ENCODE data around the gene GPR3. TPM values are rescaled to one million over a fixed set of nuclear protein-coding genes. Genes with fewer than 3 reads are reported as not detected.
A peak's percentile ranks its signal among the peaks of the same experiment; 100 is the strongest.

The GPR3 gene, protein sequence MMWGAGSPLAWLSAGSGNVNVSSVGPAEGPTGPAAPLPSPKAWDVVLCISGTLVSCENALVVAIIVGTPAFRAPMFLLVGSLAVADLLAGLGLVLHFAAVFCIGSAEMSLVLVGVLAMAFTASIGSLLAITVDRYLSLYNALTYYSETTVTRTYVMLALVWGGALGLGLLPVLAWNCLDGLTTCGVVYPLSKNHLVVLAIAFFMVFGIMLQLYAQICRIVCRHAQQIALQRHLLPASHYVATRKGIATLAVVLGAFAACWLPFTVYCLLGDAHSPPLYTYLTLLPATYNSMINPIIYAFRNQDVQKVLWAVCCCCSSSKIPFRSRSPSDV
- total RNA-seq, result not detected
- long read RNA-seq, result 0 reads

DNA sequence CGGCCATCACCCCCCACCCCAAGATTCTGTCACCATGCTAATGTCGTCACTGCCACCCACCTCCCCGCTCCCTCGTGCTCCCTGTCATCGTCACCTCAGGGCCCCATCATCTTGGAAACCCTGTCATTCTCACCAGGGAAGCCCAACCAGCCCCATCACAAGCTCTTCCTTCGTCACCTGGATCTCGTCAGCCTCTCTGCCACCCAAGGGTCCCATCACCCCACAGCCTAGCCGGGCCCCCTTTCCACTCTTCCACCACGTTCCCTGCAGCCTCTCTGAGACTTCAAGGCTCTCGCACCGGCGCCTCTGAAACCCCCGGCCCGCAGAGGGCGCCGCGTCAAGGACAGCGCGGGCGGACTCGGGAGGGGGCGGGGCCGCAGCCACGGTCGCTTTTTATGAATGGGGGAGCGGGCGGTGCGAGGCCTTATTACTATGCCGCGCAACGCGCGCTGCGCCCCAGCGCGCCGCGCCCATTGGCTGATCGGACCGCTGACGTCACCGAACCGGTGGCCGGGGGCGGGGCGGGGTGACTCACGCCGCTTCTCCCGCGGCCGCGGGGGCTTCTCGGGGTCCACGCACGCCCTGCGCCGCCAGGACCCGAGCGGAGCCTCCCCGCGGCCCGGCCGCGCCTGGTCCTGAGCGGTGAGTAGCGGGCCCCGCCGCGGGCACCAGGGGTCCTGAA lies at the start of gene GPR3:
TSS of gene GPR3 (plus strand) at position 527 of the 682 bp plus-strand sequence. CDS start 1,177 bp downstream, outside the sequence.
- ATAC-seq (peak; percentile 91), DNase-seq (ENCODE audit: missing footprints) (peak; percentile 96)
- intact Hi-C loops (cut with DNase I), result loop anchor here (1.0 to 5.0 kb wide), 2 partner anchors 26 to 35 kb away; partner anchors contain the start of gene MAP3K6

GRCh38 chr1:27342778-27343638 lies 49.4 kb upstream of the GPR3 start:
- DNase-seq (ENCODE audit: missing footprints) (peak; percentile 82), ATAC-seq (peak; percentile 37)
- intact Hi-C loops (cut with DNase I), result no loop called here

- DNase-seq (ENCODE audit: missing footprints) (no peak), ATAC-seq (no peak)
- intact Hi-C loops (cut with DNase I), result no loop called here
Observed at GRCh38 chr1:27343639-27344025, 48.8 kb upstream of the GPR3 start.

GRCh38 chr1:27345272-27345671 lies 47.1 kb upstream of the GPR3 start:
- intact Hi-C loops (cut with DNase I), result no loop called here

DNA sequence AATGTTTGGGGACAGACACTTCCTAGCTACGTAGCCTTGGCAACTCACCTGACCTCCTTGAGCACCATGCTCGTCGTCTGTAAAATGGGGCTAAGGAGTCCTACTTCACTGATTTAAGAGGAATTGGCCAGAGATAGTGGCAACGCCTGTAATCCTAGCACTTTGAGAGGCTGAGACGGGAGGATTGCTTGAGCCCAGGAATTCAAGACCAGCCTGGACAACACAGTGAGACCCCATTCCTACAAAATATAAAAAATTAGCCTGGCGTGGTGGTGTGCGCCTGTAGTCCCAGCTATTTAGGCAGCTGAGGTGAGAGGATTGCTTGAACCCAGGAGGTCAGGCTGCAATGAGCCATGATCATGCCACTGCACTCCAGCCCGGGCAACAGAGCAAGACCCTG lies 46.1 kb upstream of the GPR3 start:
- intact Hi-C loops (cut with DNase I), result no loop called here
- DNase-seq (ENCODE audit: missing footprints), result peak; percentile 20
- no peak for ATAC-seq

More at GRCh38 chr1:27345272-27345671, 47.1 kb upstream of the GPR3 start:
- DNase-seq (ENCODE audit: missing footprints), result peak; percentile 48
- ATAC-seq, result no peak

DNA sequence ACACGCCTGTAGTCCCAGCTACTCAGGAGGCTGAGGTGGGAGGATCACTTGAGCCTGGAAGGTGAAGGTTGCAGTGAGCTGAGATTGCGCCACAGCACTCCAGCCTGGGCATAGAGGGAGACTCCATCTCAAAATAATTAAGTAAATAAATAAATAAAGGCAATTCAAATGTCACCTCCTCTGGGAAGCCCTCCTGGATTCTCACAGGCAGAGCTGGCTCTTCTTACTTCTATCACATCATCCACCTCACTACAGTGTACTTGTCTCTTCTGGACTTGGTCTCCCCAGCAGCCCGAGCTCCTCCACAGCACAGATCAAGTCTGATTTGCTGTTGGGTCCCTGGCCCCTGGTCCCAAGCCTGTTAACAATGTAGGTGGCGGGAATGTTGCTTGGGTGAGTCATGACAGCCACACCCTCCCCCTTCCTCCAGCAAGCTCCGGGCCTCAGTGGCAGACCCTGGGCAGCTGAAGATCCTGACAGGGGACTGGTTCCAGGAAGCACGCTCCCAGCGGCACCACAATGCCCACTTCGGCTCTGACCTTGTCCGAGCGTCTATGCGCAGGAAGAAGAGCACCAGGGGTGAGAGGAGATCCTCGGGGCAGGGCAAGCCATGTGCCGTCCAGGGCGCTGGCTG lies 45.3 kb upstream of the GPR3 start:
- ATAC-seq (no peak), DNase-seq (ENCODE audit: missing footprints) (peak; percentile 27)
- intact Hi-C loops (cut with DNase I), result no loop called here

- intact Hi-C loops (cut with DNase I), result no loop called here
- DNase-seq (ENCODE audit: missing footprints) (peak; percentile 65), ATAC-seq (peak; percentile 32)
Observed at GRCh38 chr1:27348861-27349783, 43.3 kb upstream of the GPR3 start.

DNA sequence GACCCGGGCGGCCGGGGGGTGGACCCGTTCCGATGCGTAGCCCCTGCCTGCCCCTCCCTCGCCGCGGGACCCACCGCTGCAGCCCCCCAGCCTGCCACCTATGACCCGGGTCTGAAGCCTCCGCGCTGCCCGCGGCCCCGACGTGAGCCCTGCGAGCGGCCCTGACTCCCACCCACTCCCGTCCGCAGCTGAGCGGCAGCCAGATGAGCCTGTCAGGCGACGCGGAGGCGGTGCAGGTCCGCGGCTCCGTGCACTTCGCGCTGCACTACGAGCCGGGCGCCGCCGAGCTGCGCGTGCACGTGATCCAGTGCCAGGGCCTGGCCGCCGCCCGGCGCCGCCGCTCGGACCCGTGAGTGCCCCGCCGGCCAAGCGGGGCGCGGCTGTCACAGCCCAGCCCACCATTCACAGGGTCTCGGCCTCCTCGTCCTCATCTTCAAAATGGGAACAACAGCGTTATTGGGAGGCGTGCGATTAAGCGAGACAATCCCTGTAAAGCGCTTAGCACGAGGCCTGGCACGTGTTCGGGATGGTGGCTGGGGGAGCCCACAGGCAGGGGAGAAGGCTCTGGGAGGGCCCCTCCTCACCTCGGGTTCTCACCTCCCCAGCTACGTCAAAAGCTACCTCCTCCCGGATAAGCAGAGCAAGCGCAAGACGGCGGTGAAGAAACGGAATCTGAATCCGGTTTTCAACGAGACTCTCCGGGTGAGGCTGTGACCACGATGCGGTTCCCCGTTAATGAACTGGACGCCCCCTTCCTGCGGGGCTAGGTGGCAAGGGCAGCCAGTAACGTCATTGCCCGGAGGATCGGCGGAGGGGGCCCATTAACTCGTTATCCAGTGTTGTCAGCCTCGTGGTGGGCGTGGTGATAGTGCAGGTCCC lies 42.4 kb upstream of the GPR3 start:
- DNase-seq (ENCODE audit: missing footprints) (peak; percentile 85), ATAC-seq (peak; percentile 69)
- intact Hi-C loops (cut with DNase I), result no loop called here

- intact Hi-C loops (cut with DNase I), result no loop called here
- DNase-seq (ENCODE audit: missing footprints) (peak; percentile 86), ATAC-seq (peak; percentile 45)
Observed at GRCh38 chr1:27350663-27351540, 41.5 kb upstream of the GPR3 start.

DNA sequence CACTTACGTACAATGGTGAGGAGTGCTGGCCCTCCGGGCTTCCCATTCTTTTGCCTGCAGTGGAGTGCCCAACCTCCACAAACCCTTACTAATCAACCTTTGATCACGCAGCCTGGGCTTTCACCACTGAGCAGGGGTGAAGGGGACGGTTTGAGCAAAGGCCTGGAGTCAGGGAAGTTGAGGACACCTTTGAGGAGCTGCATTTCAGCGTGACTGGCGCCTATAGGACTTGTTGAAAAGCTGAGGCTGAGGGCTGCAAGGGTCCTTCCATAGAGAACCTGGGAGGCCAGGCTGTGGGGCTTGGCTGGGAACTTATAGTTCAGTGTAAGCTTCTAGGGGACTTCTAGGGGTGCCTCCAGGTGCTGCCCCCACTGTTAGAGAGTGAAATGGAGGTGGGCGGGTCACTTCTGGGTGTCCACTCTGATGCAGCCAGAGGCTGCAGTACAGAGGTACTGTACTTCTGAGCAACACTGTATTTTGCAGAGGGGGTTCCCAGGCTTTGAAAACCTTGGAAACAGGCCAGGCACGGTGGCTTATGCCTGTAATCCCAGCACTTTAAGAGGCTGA lies 40.8 kb upstream of the GPR3 start:
- DNase-seq (ENCODE audit: missing footprints) (no peak), ATAC-seq (no peak)
- intact Hi-C loops (cut with DNase I), result no loop called here

DNA sequence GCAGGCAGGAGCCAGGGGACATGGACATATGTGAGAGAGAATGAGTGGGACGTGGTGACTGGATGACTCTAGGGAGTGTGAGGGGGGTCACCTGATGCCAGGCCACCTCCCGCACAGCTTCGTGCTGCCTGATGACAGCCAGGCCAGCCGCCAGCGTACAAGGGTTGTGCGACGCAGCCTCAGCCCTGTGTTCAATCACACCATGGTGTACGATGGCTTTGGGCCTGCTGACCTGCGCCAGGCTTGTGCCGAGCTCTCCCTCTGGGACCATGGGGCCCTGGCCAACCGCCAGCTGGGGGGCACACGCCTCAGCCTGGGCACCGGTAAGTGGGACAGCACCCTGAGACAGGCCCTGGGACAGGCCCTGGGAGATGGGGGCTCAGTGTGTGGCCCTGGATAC lies 39.3 kb upstream of the GPR3 start:
- ATAC-seq, result peak; percentile 9
- peak; percentile 71 for DNase-seq (ENCODE audit: missing footprints)
- intact Hi-C loops (cut with DNase I), result no loop called here

DNA sequence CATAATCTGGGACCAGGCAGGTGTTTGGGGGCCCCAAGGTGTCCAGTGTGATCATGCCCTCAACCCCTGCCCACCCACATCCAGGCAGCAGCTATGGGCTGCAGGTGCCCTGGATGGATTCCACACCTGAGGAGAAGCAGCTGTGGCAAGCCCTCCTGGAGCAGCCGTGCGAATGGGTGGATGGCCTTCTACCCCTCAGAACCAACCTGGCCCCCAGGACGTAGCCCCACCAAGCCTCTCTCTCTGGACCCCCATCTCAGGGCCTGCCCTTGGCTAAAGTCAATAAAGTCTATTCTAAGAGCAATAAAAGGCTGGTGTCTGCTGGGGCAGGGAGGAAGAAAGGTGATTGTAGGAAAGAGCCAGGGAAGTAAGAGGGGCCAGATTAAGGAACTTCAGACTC lies 38.8 kb upstream of the GPR3 start:
- ATAC-seq, result no peak
- DNase-seq (ENCODE audit: missing footprints), result no peak
- intact Hi-C loops (cut with DNase I), result no loop called here

DNA sequence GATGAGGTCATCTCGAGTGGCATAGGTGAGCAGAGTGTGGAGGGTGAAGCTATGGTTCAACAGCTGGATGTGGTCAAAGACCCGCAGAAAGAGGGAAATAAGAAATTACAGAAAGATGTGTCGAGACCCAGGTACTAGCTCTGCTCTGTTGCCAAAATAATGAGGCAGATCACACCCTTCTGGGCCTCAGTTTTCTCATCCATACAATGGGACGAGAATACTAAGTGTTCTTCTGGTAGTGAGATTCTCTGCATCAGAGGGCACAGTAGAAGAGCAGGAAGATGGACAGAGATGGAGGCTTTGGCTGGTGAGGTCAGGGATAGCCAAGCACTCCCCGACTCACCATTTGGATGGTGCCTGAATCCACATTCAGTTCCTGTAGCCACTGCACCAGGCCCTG lies 36.7 kb upstream of the GPR3 start:
- intact Hi-C loops (cut with DNase I), result loop anchor here (5.0 kb wide), 1 partner anchor 37 kb away; the partner anchor contains the start of gene GPR3
- no peak for DNase-seq (ENCODE audit: missing footprints)
- no peak for ATAC-seq

DNA sequence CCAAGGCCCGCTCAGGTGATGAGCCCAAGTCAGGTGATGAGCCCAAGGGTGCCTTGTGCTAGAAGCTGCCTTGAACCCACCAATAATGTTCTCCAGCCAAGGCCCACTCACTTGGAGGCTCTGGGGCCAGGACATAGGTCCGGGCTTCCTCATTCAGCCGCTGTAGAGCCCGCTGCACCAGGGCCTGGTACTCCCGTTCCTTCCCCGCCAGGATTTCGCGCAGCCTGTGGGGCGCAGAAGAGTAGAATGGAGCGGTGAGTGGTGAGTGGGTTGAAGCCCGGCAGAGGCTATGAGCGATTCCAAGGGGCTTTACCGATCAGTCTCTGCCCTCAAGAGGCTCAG lies 36.2 kb upstream of the GPR3 start:
- intact Hi-C loops (cut with DNase I), result loop anchor here (5.0 kb wide), 1 partner anchor 36 kb away; the partner anchor contains the start of gene GPR3
- DNase-seq (ENCODE audit: missing footprints), result no peak
- no peak for ATAC-seq

- ATAC-seq (no peak), DNase-seq (ENCODE audit: missing footprints) (no peak)
- intact Hi-C loops (cut with DNase I), result loop anchor here (5.0 kb wide), 1 partner anchor 36 kb away; the partner anchor contains the start of gene GPR3
Observed at GRCh38 chr1:27356619-27357280, 35.7 kb upstream of the GPR3 start.
